SK-N-MC (cell line): ENCODE results near the gene PACS1.

ENCODE experiments used
- DNase-seq: peaks from one replicate; pipeline ENCODE4 v3.0.0-alpha.2; 2011; ENCODE audit warnings: low read depth, low spot score
- H3K27ac ChIP-seq: fragments of 200-600 bp; sonication (generic); 2 replicates; pipeline ENCODE4 v1.5.1; 2016; ENCODE audit warnings: mixed run types
- H3K36me3 ChIP-seq: fragments of 200-600 bp; sonication (generic); 2 replicates; pipeline ENCODE4 v1.6.1; 2017; ENCODE audit warnings: antibody characterized with exemption, low read length, mixed read lengths; ENCODE audit not compliant: insufficient read depth
- H3K4me3 ChIP-seq: fragments of 200-600 bp; sonication (generic); 2 replicates; pipeline ENCODE4 v1.5.1; 2016
- H3K9ac ChIP-seq: fragments of 200-600 bp; sonication (generic); 2 replicates; pipeline ENCODE4 v1.8.0; 2017; ENCODE audit warnings: mixed run types, mixed read lengths; ENCODE audit not compliant: insufficient read length
- H3K9me3 ChIP-seq: fragments of 200-600 bp; sonication (generic); 2 replicates; pipeline ENCODE4 v1.6.1; 2017; ENCODE audit warnings: low read depth, mild to moderate bottlenecking, antibody characterized with exemption, low read length, moderate library complexity, mixed read lengths
- EZH2 ChIP-seq: fragments of 200-600 bp; sonication (generic); IDR thresholded peaks from one replicate; pipeline ENCODE4 v1.6.1; 2017; ENCODE audit warnings: antibody characterized with exemption
- FOXP2 ChIP-seq: optimal IDR thresholded peaks from 2 replicates; pipeline ENCODE3; 2011; ENCODE audit warnings: mild to moderate bottlenecking, moderate library complexity; ENCODE audit not compliant: insufficient read depth; ENCODE audit errors: extremely low read length, control extremely low read depth
- POLR2AphosphoS5 ChIP-seq: IDR thresholded peaks from 2 replicates; pipeline ENCODE4 v1.6.1; 2012; ENCODE audit warnings: mild to moderate bottlenecking, low read depth, low read length, borderline replicate concordance

The PACS1 gene

DNA sequence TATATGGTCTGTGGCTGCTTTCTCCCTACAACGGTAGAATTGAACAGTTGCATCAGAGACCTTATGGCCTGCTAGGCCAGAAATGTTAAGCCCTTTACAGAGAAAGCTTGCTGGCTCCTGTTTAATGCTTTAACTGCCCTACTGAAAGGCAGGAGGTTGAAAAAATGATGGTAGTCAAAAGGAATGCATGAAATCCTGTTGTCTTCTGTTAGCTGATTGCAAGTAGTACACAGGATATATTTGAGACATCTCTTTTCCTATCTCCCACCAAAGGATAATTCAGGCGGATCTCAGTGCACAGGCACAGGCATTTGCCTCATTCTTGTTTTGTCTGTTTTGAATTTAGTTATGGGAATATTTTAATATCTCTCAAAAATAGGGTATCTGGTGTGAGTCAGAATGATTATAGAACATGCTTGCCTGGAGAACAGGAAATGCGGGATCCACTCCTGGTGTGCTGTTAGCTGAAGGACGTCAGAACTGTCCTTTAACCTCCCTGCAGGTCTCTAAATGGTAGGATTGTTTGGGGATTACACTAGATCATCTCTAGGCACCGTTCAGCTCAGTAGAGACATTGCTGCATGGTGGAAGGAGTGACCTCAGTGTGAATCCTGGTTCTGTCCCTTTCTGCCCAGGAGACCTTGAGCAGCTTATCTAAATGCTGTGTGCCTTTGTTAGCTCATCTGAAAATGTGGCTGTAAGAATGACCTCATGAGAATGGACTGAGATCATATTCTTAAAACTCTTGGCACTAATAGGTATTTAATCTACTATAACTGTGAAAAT lies 49.5 kb downstream of the PACS1 start:
- Histone ChIP-seq H3K27ac (peak overlapping the region; percentile 96), H3K4me3 (peak overlapping the region; percentile 38), H3K9ac (peak overlapping the region; percentile 48), H3K36me3 (no peaks in the 10 kb centered on the region), H3K9me3 (no peaks in the 10 kb centered on the region)
- no peak for TF ChIP-seq EZH2
- peak; percentile 18 for TF ChIP-seq FOXP2
- peak; percentile 73 for DNase-seq

GRCh38 chr11:66121466-66121865 lies 51.4 kb downstream of the PACS1 start:
- no peak overlapping the region for H3K4me3 ChIP-seq
- TF ChIP-seq EZH2 (no peak), POLR2AphosphoS5 (no peak), FOXP2 (no peak)
- H3K27ac ChIP-seq: peak overlapping the region; percentile 51
- DNase-seq: no peak
- no peaks in the 10 kb centered on the region for H3K36me3 ChIP-seq
- no peak overlapping the region for H3K9ac ChIP-seq
- no peaks in the 10 kb centered on the region for H3K9me3 ChIP-seq

- DNase-seq: no peak
- H3K4me3 ChIP-seq: no peak overlapping the region
- no peaks in the 10 kb centered on the region for H3K36me3 ChIP-seq
- no peak overlapping the region for H3K27ac ChIP-seq
- TF ChIP-seq FOXP2 (no peak), EZH2 (no peak), POLR2AphosphoS5 (no peak)
- no peak overlapping the region for H3K9ac ChIP-seq
- H3K9me3 ChIP-seq: no peaks in the 10 kb centered on the region
Observed at GRCh38 chr11:66123902-66124301, 53.8 kb downstream of the PACS1 start.

- Histone ChIP-seq H3K27ac (no peak overlapping the region), H3K36me3 (no peaks in the 10 kb centered on the region), H3K4me3 (no peak overlapping the region), H3K9me3 (no peaks in the 10 kb centered on the region), H3K9ac (no peak overlapping the region)
- TF ChIP-seq FOXP2 (no peak), POLR2AphosphoS5 (no peak), EZH2 (no peak)
- no peak for DNase-seq
Observed at GRCh38 chr11:66124564-66124963, 54.5 kb downstream of the PACS1 start.

GRCh38 chr11:66126064-66126463 lies 56.0 kb downstream of the PACS1 start:
- Histone ChIP-seq H3K9ac (no peak overlapping the region), H3K9me3 (no peaks in the 10 kb centered on the region), H3K4me3 (peak overlapping the region; percentile 66; the same call in 1 of the 2 replicates), H3K36me3 (no peaks in the 10 kb centered on the region), H3K27ac (peak overlapping the region; percentile 89)
- TF ChIP-seq FOXP2: no peak
- TF ChIP-seq POLR2AphosphoS5: no peak
- TF ChIP-seq EZH2: no peak
- DNase-seq: no peak

GRCh38 chr11:66126808-66127555 lies 56.9 kb downstream of the PACS1 start:
- peak; percentile 70 for DNase-seq
- H3K36me3 ChIP-seq: no peaks in the 10 kb centered on the region
- H3K4me3 ChIP-seq: peak overlapping the region; percentile 66
- no peak for TF ChIP-seq FOXP2
- TF ChIP-seq POLR2AphosphoS5: peak; percentile 21; the same call in 1 of the 2 replicates
- H3K9me3 ChIP-seq: no peaks in the 10 kb centered on the region
- H3K27ac ChIP-seq: peak overlapping the region; percentile 89
- H3K9ac ChIP-seq: peak overlapping the region; percentile 56

- no peaks in the 10 kb centered on the region for H3K36me3 ChIP-seq
- H3K9me3 ChIP-seq: no peaks in the 10 kb centered on the region
- DNase-seq: no peak
- no peak overlapping the region for H3K4me3 ChIP-seq
- TF ChIP-seq EZH2 (no peak), FOXP2 (no peak), POLR2AphosphoS5 (no peak)
- H3K27ac ChIP-seq: no peak overlapping the region
- H3K9ac ChIP-seq: no peak overlapping the region
Observed at GRCh38 chr11:66130978-66131377, 60.9 kb downstream of the PACS1 start.

- Histone ChIP-seq H3K36me3 (no peaks in the 10 kb centered on the region), H3K9ac (no peak overlapping the region), H3K9me3 (no peaks in the 10 kb centered on the region), H3K27ac (no peak overlapping the region), H3K4me3 (no peak overlapping the region)
- no peak for TF ChIP-seq FOXP2
- no peak for TF ChIP-seq POLR2AphosphoS5
- TF ChIP-seq EZH2: no peak
- no peak for DNase-seq
Observed at GRCh38 chr11:66131937-66132632, 62.0 kb downstream of the PACS1 start.
